ENCODE data around the gene PARS2. TPM values are rescaled to one million over a fixed set of nuclear protein-coding genes. Genes with fewer than 3 reads are reported as not detected.

PARS2 gene
- total RNA-seq = 1 to 10 TPM; 1.0 to 4.8 (median 3.9) TPM

DNA sequence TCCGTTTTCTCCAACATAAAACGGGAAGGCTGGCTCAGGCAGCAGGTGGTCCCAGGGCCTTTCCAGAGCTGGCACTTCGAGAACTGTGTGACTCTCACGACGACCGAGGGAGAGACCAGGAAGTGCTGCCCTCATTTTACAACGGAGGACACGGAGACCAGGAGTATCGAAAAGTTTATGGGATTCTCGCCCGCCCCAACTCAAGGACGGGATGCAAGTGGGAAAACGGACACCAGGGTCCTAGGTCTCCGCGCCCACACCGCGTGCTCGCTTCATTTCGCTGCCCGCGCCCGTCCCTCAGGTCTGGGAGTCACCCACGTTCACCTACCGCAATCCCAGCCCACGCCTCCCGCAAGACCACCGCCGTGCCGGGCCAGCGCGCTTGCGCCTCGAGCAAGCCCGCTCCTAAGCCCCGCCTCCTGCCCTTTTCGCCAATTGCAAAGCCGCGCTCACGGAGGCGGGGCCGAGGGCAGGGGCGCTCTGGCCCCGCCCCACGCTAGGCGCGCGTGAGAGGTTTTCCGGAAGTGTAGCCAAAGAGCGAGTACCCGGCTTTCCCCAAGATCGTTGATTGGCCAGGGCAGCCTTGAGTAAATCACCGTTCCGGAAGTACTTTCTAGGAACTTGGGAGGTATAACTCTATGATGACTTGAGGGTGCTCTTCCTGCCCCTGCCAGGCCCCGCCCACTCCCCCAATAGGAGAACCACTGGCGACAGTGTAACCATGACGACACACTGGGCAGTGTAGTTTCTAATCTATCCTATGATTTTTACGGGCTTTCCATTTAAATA, at the start of gene PARS2:
TSS of gene PARS2 (minus strand) at position 391 of the 789 bp plus-strand sequence. CDS start 5,362 bp downstream, outside the sequence.
- peak; percentile 97 to 98 for DNase-seq
- Histone ChIP-seq H3K27ac (peak within 1 kb of the TSS; percentile 54 to 77 (median 72)), H3K4me3 (peak within 1 kb of the TSS; percentile 68 to 92 (median 80)), H3K9me3 (no peaks in the 10 kb centered on the region), H3K27me3 (no peaks in the 10 kb centered on the region), H3K36me3 (no peaks in the 10 kb centered on the region), H3K4me1 (peaks cover 0 to 14% (median 13%) of the 10 kb centered on the region in 4 donors)
- peak in 1 of 4 donors; percentile 7 for TF ChIP-seq EP300 (IDR thresholded peaks at IDR 0.05)
- peak in 2 of 6 experiments; percentile 9 to 15 for TF ChIP-seq CTCF (IDR thresholded peaks at IDR 0.05)
- peak in 3 of 4 donors; percentile 38 to 86 (median 61) for TF ChIP-seq POLR2A (IDR thresholded peaks at IDR 0.05)
- TF ChIP-seq POLR2AphosphoS5 (IDR thresholded peaks at IDR 0.05) = peak; percentile 82 to 84
- WGBS, 2 donors = 1% methylated on average over 7 to 50 of the region's 57 CpGs
- ATAC-seq (ENCODE audit: low FRiP score in 2 of 2) = peak; percentile 99

- 59 to 81% methylated on average over 5 to 10 of the region's 10 CpGs for WGBS, 2 donors
- Histone ChIP-seq H3K4me1 (no peaks in the 10 kb centered on the region), H3K27ac (no peak overlapping the region), H3K36me3 (no peaks in the 10 kb centered on the region), H3K9me3 (no peaks in the 10 kb centered on the region), H3K4me3 (no peak overlapping the region), H3K27me3 (no peaks in the 10 kb centered on the region)
- DNase-seq = no peak
- TF ChIP-seq POLR2A (IDR thresholded peaks at IDR 0.05) (no peak), EP300 (IDR thresholded peaks at IDR 0.05) (no peak), POLR2AphosphoS5 (IDR thresholded peaks at IDR 0.05) (no peak), CTCF (IDR thresholded peaks at IDR 0.05) (no peak)
- ATAC-seq (ENCODE audit: low FRiP score in 2 of 2) = no peak
Observed at GRCh38 chr1:54814126-54814498, 49.8 kb upstream of the PARS2 start.

GRCh38 chr1:54813485-54814125, 49.3 kb upstream of the PARS2 start:
- Histone ChIP-seq H3K4me3 (no peak overlapping the region), H3K4me1 (no peaks in the 10 kb centered on the region), H3K9me3 (no peaks in the 10 kb centered on the region), H3K36me3 (no peaks in the 10 kb centered on the region), H3K27me3 (no peaks in the 10 kb centered on the region), H3K27ac (no peak overlapping the region)
- no peak for TF ChIP-seq CTCF (IDR thresholded peaks at IDR 0.05)
- no peak for TF ChIP-seq POLR2A (IDR thresholded peaks at IDR 0.05)
- 65 to 72% methylated on average over 12 to 13 of the region's 13 CpGs for WGBS, 2 donors
- ATAC-seq (ENCODE audit: low FRiP score in 2 of 2) (no peak), DNase-seq (no peak)

GRCh38 chr1:54812801-54813484, 48.6 kb upstream of the PARS2 start:
- no peaks in the 10 kb centered on the region for H3K27me3 ChIP-seq
- H3K27ac ChIP-seq = no peak overlapping the region
- DNase-seq (no peak), ATAC-seq (ENCODE audit: low FRiP score in 2 of 2) (no peak)
- H3K9me3 ChIP-seq = no peaks in the 10 kb centered on the region
- H3K4me3 ChIP-seq = no peak overlapping the region
- WGBS, 2 donors = 76 to 81% methylated on average over 13 of the region's 13 CpGs
- H3K4me1 ChIP-seq = no peaks in the 10 kb centered on the region
- TF ChIP-seq EP300 (IDR thresholded peaks at IDR 0.05) (no peak), POLR2A (IDR thresholded peaks at IDR 0.05) (no peak), POLR2AphosphoS5 (IDR thresholded peaks at IDR 0.05) (no peak), CTCF (IDR thresholded peaks at IDR 0.05) (no peak)
- H3K36me3 ChIP-seq = no peaks in the 10 kb centered on the region

All from upper lobe of left lung (tissue), 6 donors.